H1 (cell line): ENCODE measurements around the gene TSR3. TPM values are rescaled to one million over a fixed set of nuclear protein-coding genes. Genes with fewer than 3 reads are reported as not detected.
A peak's percentile ranks its signal among the peaks of the same experiment; 100 is the strongest.

Experiments
- CREB1 ChIP-seq: IDR thresholded peaks from 2 replicates; pipeline ENCODE4 v1.6.1; 2012; ENCODE audit warnings: inconsistent platforms
- CTCF ChIP-seq, 3 experiments: IDR thresholded peaks; 1 replicate in 2 of 3; 2 replicates in 1 of 3; pipeline versions ENCODE4 v1.5.1 to v1.6.1; 2011; ENCODE audit warnings: low read length in 3 of 3, mild to moderate bottlenecking in 3 of 3, inconsistent platforms in 2 of 3, low read depth in 1 of 3, moderate library complexity in 1 of 3; ENCODE audit not compliant: insufficient read depth in 1 of 3; ENCODE audit errors: control extremely low read depth in 1 of 3
- SIN3A ChIP-seq, 2 experiments: IDR thresholded peaks in 1 of 2; conservative IDR thresholded peaks in 1 of 2; 2 replicates each; pipeline ENCODE4 v1.6.1; 2011 to 2012; ENCODE audit warnings: low read length in 2 of 2, improper control_type of control experiment in 1 of 2, low read depth in 1 of 2, mild to moderate bottlenecking in 1 of 2
- polyA plus RNA-seq, 7 experiments: library from polyadenylated mRNA; depleted of rRNA in 3 of 7; stranded (reverse) in 5 of 7; unstranded in 2 of 7; fragments of >200 nt in 5 of 7; fragments of 200-250 nt in 2 of 7; gene quantifications; 1 replicate in 5 of 7; 2 replicates in 1 of 7; 4 replicates in 1 of 7; pipeline versions ENCODE4 v1.2.1 to v1.2.3, GENCODE V29; 2011 to 2013; ENCODE audit warnings: missing spikeins in 2 of 7, mixed read lengths in 2 of 7
- total RNA-seq: library from RNA; stranded (reverse); fragmentation: NEBNext Ultra II Directional; extraction: Animal tissue kit (Norgen Biotek cat#: 25700); gene quantifications from 2 replicates; pipeline ENCODE4 v1.2.1, GENCODE V29; 2021

The TSR3 gene
- total and polyA plus RNA-seq, 2 of the 8 experiments (the other 6 are each of a cell fraction or from before 2014, with no cell fraction given) = 43.1 to 52.3 TPM

GRCh38 chr16:1363501-1364041, 11.9 kb upstream of the TSR3 start (continued):
- TF ChIP-seq CTCF (IDR thresholded peaks at IDR 0.05; ENCODE audit: control extremely low read depth in 1 of 3, insufficient read depth in 1 of 3, low read depth in 1 of 3, low read length in 3 of 3) = peak; percentile 78 to 93 (median 92)
- TF ChIP-seq CREB1 = 0 out of 2 replicates have a peak, but pooled peaks have one; percentile 10
- TF ChIP-seq SIN3A (conservative IDR thresholded peaks at IDR 0.05 in 1 of 2, IDR thresholded peaks at IDR 0.05 in 1 of 2; ENCODE audit: low read depth in 1 of 2, low read length in 2 of 2) = no peak
